GM19395 (cell line): ENCODE results near the gene C12orf75.

ENCODE experiments used
- ATAC-seq: cut with Tn5 transposase; IDR thresholded peaks from one replicate; pipeline ENCODE4 v1.9.1; 2021; ENCODE audit warnings: mild to moderate bottlenecking, moderate library complexity; ENCODE audit not compliant: unreplicated experiment

Gene C12orf75

GRCh38 chr12:105409801-105410471 is 79.4 kb downstream of the C12orf75 start:
- ATAC-seq = no peak

- ATAC-seq = no peak
Measured at GRCh38 chr12:105413911-105414487, 83.5 kb downstream of the C12orf75 start.

- no peak for ATAC-seq
Measured at GRCh38 chr12:105417732-105418131, 87.2 kb downstream of the C12orf75 start.

GRCh38 chr12:105418229-105418628 is 87.7 kb downstream of the C12orf75 start:
- no peak for ATAC-seq

DNA sequence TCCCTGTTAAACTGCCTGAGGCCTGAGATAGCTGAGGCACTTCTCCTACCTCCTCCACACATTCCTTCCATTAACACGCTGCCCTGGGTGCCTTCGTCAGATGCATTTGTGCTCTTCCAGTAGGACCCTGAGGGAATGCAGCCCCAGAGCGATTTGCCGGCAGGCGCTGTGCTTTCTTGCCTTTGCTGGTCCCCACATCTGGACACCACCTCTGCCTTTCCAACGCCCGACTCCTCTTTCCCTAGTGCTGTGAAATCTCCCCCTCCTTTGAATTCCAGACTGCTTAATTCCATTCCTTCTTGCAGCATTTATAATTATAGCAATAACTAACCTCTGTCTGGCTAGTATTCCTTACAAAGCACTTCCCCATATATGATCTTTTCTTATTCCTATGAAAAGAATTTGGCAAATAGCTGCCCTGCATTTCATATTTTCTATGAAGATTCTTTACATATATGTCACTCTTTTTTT is 88.4 kb downstream of the C12orf75 start:
- ATAC-seq = no peak

DNA sequence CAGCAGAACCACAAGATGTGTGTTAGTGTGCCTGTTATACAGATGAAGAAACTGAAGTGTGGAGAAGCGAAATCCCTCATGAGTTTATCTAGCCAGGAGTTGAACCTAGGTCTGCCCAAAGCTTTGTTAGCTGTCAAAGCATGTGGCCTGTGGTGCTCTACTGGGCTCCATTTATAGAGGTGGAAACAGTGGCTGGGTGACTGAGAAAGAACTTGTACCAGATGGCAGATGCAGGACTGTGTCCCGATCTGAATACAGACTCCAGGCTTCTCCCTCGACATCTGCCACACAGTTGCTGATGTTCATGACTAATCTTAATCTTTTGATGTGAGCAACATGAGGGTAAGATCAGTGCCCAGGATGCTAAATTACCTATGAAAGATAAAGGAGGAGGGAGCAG is 89.1 kb downstream of the C12orf75 start:
- no peak for ATAC-seq

DNA sequence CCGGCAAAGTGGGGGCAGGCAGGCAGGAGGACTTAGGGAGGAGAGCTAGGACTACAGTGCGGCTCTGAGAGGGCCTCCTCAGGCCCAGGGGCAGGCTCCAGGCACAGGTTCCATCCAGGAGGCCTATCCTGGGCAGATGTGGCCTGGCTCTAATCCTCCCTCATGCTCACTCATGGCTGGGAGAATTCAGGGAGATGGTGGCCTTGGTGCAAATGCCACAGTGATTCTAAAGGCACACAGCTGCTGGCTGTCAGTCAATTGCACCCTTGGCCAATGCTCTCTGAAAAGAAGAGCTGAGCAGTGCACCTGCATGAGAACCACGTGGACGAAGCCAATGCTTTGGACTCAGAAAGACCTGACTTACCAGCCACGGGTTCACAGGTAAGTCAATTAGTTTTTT is 89.6 kb downstream of the C12orf75 start:
- no peak for ATAC-seq

GRCh38 chr12:105420659-105421240 is 90.3 kb downstream of the C12orf75 start:
- no peak for ATAC-seq
